ENCODE measurements around the gene PRICKLE3. TPM values are rescaled to one million over a fixed set of nuclear protein-coding genes. Genes with fewer than 3 reads are reported as not detected.
"Not testable (repeated sequence)": the region's sequence is repeated elsewhere in the genome, so short reads cannot be mapped to it uniquely, and the experiment has no call there.

PRICKLE3 gene
- total RNA-seq, 1 donor from 2014 or later = 2.6 TPM

DNA sequence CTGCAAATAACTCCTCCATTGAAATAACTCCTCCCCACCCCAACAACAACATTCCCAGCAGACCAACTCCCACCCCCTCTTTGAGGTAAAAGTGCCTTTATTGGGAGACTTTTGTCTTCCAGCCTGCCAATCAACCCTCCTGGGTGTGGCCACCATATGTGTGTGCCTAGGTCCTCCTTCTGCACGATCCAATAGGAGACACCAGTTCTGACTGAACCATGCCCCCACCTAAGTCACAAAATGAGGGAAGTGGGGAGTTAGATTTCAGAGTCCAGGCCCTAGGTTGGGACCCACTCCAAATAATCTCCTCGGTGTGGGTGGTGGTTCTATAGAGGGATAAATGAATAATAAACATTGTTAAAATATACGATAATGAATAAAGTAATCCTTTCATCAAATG is 11.4 kb downstream of the PRICKLE3 start:
- Histone ChIP-seq H3K4me3 (ENCODE audit: low read length in 3 of 3) (no peak overlapping the region), H3K9ac (ENCODE audit: low read depth in 1 of 3, low read length in 3 of 3) (no peak overlapping the region), H3K4me1 (ENCODE audit: control insufficient read depth in 3 of 3, insufficient read depth in 3 of 3, low read length in 3 of 3) (peaks cover 0 to 26% (median 14%) of the 10 kb centered on the region in 3 donors), H3K27me3 (ENCODE audit: control insufficient read depth in 3 of 3, insufficient read depth in 3 of 3, low read length in 3 of 3) (peaks cover 0 to 5% (median 0%) of the 10 kb centered on the region in 3 donors), H3K9me3 (ENCODE audit: control insufficient read depth in 3 of 3, low read length in 3 of 3) (no peaks in the 10 kb centered on the region), H3K27ac (ENCODE audit: low read depth, low read length) (no peak overlapping the region), H3K36me3 (ENCODE audit: control insufficient read depth in 3 of 3, insufficient read depth in 3 of 3, low read length in 3 of 3) (peaks cover 5 to 27% (median 13%) of the 10 kb centered on the region in 3 donors)

GRCh38 chrX:49173544-49173943 is 12.6 kb downstream of the PRICKLE3 start:
- peaks cover 0 to 26% (median 14%) of the 10 kb centered on the region in 3 donors for H3K4me1 ChIP-seq (ENCODE audit: control insufficient read depth in 3 of 3, insufficient read depth in 3 of 3, low read length in 3 of 3)
- H3K9ac ChIP-seq (ENCODE audit: low read depth in 1 of 3, low read length in 3 of 3); H3K9me3 ChIP-seq (ENCODE audit: control insufficient read depth in 3 of 3, low read length in 3 of 3); H3K27me3 ChIP-seq (ENCODE audit: control insufficient read depth in 3 of 3, insufficient read depth in 3 of 3, low read length in 3 of 3): not testable (repeated sequence)
- H3K27ac ChIP-seq (ENCODE audit: low read depth, low read length) = peak overlapping the region; percentile 93
- peak overlapping the region in 1 of 3 donors; percentile 83 for H3K4me3 ChIP-seq (ENCODE audit: low read length in 3 of 3)
- H3K36me3 ChIP-seq (ENCODE audit: control insufficient read depth in 3 of 3, insufficient read depth in 3 of 3, low read length in 3 of 3) = peaks cover 4 to 18% (median 5%) of the 10 kb centered on the region in 3 donors

DNA sequence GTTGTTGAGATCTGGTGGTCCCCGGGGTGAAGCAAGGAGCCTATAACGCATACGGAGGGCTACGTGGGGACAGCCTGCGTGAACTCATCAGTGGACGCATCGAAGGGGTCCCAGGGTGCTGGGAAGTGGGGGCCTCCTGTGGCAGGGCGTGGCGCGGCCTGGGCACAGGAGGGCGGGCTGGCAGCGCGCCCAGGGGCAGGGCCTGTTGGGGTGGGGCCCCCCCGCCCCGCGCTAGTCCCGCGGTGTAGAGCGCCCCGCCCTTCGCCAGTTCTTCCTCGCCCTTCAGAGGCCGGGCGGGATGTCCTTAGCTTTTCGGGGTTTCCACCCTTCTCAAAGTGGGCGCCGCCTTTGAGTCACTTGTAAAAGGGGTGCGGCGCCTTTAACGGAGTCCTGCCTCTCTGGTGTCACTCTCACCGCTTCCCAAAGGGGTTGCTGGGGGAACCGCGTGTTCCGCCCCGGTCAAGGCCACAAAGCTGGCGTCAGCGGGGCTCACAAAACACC is 13.8 kb downstream of the PRICKLE3 start:
- Histone ChIP-seq H3K9me3 (ENCODE audit: control insufficient read depth in 3 of 3, low read length in 3 of 3) (no peaks in the 10 kb centered on the region), H3K27me3 (ENCODE audit: control insufficient read depth in 3 of 3, insufficient read depth in 3 of 3, low read length in 3 of 3) (peaks cover 0 to 5% (median 0%) of the 10 kb centered on the region in 3 donors), H3K27ac (ENCODE audit: low read depth, low read length) (peak overlapping the region; percentile 93), H3K9ac (ENCODE audit: low read depth in 1 of 3, low read length in 3 of 3) (peak overlapping the region; percentile 82 to 87 (median 83)), H3K4me3 (ENCODE audit: low read length in 3 of 3) (peak overlapping the region; percentile 69 to 83 (median 80)), H3K4me1 (ENCODE audit: control insufficient read depth in 3 of 3, insufficient read depth in 3 of 3, low read length in 3 of 3) (peaks cover 5 to 21% (median 16%) of the 10 kb centered on the region in 3 donors), H3K36me3 (ENCODE audit: control insufficient read depth in 3 of 3, insufficient read depth in 3 of 3, low read length in 3 of 3) (peaks cover 1 to 18% (median 3%) of the 10 kb centered on the region in 3 donors)

GRCh38 chrX:49171752-49172279 is 14.4 kb downstream of the PRICKLE3 start, which contains the start of gene PLP2:
PLP2 (plus strand) TSS chrX:49171898; CDS start chrX:49172001, 103 bp downstream.
- peaks cover 6 to 22% (median 17%) of the 10 kb centered on the region in 3 donors for H3K4me1 ChIP-seq (ENCODE audit: control insufficient read depth in 3 of 3, insufficient read depth in 3 of 3, low read length in 3 of 3)
- H3K9ac ChIP-seq (ENCODE audit: low read depth in 1 of 3, low read length in 3 of 3) = peak within 1 kb of the TSS; percentile 82 to 87 (median 83)
- H3K36me3 ChIP-seq (ENCODE audit: control insufficient read depth in 3 of 3, insufficient read depth in 3 of 3, low read length in 3 of 3) = peaks cover 0 to 18% (median 3%) of the 10 kb centered on the region in 3 donors

GRCh38 chrX:49167740-49168108 is 18.4 kb downstream of the PRICKLE3 start:
- Histone ChIP-seq H3K9me3 (ENCODE audit: control insufficient read depth in 3 of 3, low read length in 3 of 3) (no peaks in the 10 kb centered on the region), H3K4me1 (ENCODE audit: control insufficient read depth in 3 of 3, insufficient read depth in 3 of 3, low read length in 3 of 3) (peaks cover 18 to 20% (median 18%) of the 10 kb centered on the region in 3 donors), H3K4me3 (ENCODE audit: low read length in 3 of 3) (peak overlapping the region; percentile 72 to 77 (median 74)), H3K36me3 (ENCODE audit: control insufficient read depth in 3 of 3, insufficient read depth in 3 of 3, low read length in 3 of 3) (no peaks in the 10 kb centered on the region), H3K27me3 (ENCODE audit: control insufficient read depth in 3 of 3, insufficient read depth in 3 of 3, low read length in 3 of 3) (no peaks in the 10 kb centered on the region), H3K9ac (ENCODE audit: low read depth in 1 of 3, low read length in 3 of 3) (peak overlapping the region; percentile 77 to 89 (median 78)), H3K27ac (ENCODE audit: low read depth, low read length) (peak overlapping the region; percentile 98)

More at GRCh38 chrX:49171752-49172279, 14.4 kb downstream of the PRICKLE3 start, which contains the start of gene PLP2:
- peaks cover 0 to 5% (median 0%) of the 10 kb centered on the region in 3 donors for H3K27me3 ChIP-seq (ENCODE audit: control insufficient read depth in 3 of 3, insufficient read depth in 3 of 3, low read length in 3 of 3)
- no peaks in the 10 kb centered on the region for H3K9me3 ChIP-seq (ENCODE audit: control insufficient read depth in 3 of 3, low read length in 3 of 3)
- H3K4me3 ChIP-seq (ENCODE audit: low read length in 3 of 3) = peak within 1 kb of the TSS; percentile 69 to 83 (median 80)
- peak within 1 kb of the TSS; percentile 93 for H3K27ac ChIP-seq (ENCODE audit: low read depth, low read length)

GRCh38 chrX:49166914-49167739 is 19.0 kb downstream of the PRICKLE3 start:
- Histone ChIP-seq H3K4me1 (ENCODE audit: control insufficient read depth in 3 of 3, insufficient read depth in 3 of 3, low read length in 3 of 3) (peaks cover 16 to 18% (median 18%) of the 10 kb centered on the region in 3 donors), H3K9me3 (ENCODE audit: control insufficient read depth in 3 of 3, low read length in 3 of 3) (no peaks in the 10 kb centered on the region), H3K27ac (ENCODE audit: low read depth, low read length) (peak overlapping the region; percentile 98), H3K27me3 (ENCODE audit: control insufficient read depth in 3 of 3, insufficient read depth in 3 of 3, low read length in 3 of 3) (no peaks in the 10 kb centered on the region), H3K9ac (ENCODE audit: low read depth in 1 of 3, low read length in 3 of 3) (peak overlapping the region; percentile 77 to 89 (median 78)), H3K36me3 (ENCODE audit: control insufficient read depth in 3 of 3, insufficient read depth in 3 of 3, low read length in 3 of 3) (no peaks in the 10 kb centered on the region), H3K4me3 (ENCODE audit: low read length in 3 of 3) (peak overlapping the region; percentile 72 to 77 (median 74))

GRCh38 chrX:49165901-49166881 is 20.0 kb downstream of the PRICKLE3 start:
- Histone ChIP-seq H3K27me3 (ENCODE audit: control insufficient read depth in 3 of 3, insufficient read depth in 3 of 3, low read length in 3 of 3) (no peaks in the 10 kb centered on the region), H3K36me3 (ENCODE audit: control insufficient read depth in 3 of 3, insufficient read depth in 3 of 3, low read length in 3 of 3) (no peaks in the 10 kb centered on the region), H3K4me1 (ENCODE audit: control insufficient read depth in 3 of 3, insufficient read depth in 3 of 3, low read length in 3 of 3) (peaks cover 16 to 18% (median 18%) of the 10 kb centered on the region in 3 donors), H3K9me3 (ENCODE audit: control insufficient read depth in 3 of 3, low read length in 3 of 3) (no peaks in the 10 kb centered on the region), H3K9ac (ENCODE audit: low read depth in 1 of 3, low read length in 3 of 3) (peak overlapping the region; percentile 77 to 89 (median 78)), H3K27ac (ENCODE audit: low read depth, low read length) (peak overlapping the region; percentile 98), H3K4me3 (ENCODE audit: low read length in 3 of 3) (peak overlapping the region; percentile 72 to 77 (median 74))

GRCh38 chrX:49164589-49165360 is 21.4 kb downstream of the PRICKLE3 start:
- Histone ChIP-seq H3K36me3 (ENCODE audit: control insufficient read depth in 3 of 3, insufficient read depth in 3 of 3, low read length in 3 of 3) (no peaks in the 10 kb centered on the region), H3K27me3 (ENCODE audit: control insufficient read depth in 3 of 3, insufficient read depth in 3 of 3, low read length in 3 of 3) (no peaks in the 10 kb centered on the region), H3K9ac (ENCODE audit: low read depth in 1 of 3, low read length in 3 of 3) (no peak overlapping the region), H3K27ac (ENCODE audit: low read depth, low read length) (peak overlapping the region; percentile 98), H3K4me3 (ENCODE audit: low read length in 3 of 3) (peak overlapping the region in 1 of 3 donors; percentile 59), H3K9me3 (ENCODE audit: control insufficient read depth in 3 of 3, low read length in 3 of 3) (no peaks in the 10 kb centered on the region), H3K4me1 (ENCODE audit: control insufficient read depth in 3 of 3, insufficient read depth in 3 of 3, low read length in 3 of 3) (peaks cover 16 to 18% (median 18%) of the 10 kb centered on the region in 3 donors)
